Spleen (tissue), 7 donors: ENCODE results near the gene SLC25A18.

ENCODE experiments used
- POLR2AphosphoS5 ChIP-seq, 3 donors: sonication (generic); formaldehyde crosslinking; IDR thresholded peaks; one replicate each; pipeline ENCODE4 v1.5.1; 2017; ENCODE audit warnings: antibody characterized with exemption in 3 of 3
- TF ChIP-seq, protein P1 (sequence below), 11 experiments: fragments of 200-600 bp in 7 of 11; fragments of 450-650 bp in 4 of 11; sonication (generic) in 4 of 11; IDR thresholded peaks in 8 of 11; conservative IDR thresholded peaks in 3 of 11; 1 replicate in 7 of 11; 2 replicates in 4 of 11; pipeline versions ENCODE4 v1.4.0 to v1.8.0; 2016 to 2021; ENCODE audit warnings: antibody characterized with exemption in 11 of 11, inconsistent platforms in 4 of 11, mild to moderate bottlenecking in 1 of 11
- donor health status: DM: no; HTN: no; CAD: no; lungs with moderate emphysema.
- donor health status: DM: no; HTN: no; CAD: no.
- donor health status: DM: no; HTN: no; CAD: no.

DNA sequence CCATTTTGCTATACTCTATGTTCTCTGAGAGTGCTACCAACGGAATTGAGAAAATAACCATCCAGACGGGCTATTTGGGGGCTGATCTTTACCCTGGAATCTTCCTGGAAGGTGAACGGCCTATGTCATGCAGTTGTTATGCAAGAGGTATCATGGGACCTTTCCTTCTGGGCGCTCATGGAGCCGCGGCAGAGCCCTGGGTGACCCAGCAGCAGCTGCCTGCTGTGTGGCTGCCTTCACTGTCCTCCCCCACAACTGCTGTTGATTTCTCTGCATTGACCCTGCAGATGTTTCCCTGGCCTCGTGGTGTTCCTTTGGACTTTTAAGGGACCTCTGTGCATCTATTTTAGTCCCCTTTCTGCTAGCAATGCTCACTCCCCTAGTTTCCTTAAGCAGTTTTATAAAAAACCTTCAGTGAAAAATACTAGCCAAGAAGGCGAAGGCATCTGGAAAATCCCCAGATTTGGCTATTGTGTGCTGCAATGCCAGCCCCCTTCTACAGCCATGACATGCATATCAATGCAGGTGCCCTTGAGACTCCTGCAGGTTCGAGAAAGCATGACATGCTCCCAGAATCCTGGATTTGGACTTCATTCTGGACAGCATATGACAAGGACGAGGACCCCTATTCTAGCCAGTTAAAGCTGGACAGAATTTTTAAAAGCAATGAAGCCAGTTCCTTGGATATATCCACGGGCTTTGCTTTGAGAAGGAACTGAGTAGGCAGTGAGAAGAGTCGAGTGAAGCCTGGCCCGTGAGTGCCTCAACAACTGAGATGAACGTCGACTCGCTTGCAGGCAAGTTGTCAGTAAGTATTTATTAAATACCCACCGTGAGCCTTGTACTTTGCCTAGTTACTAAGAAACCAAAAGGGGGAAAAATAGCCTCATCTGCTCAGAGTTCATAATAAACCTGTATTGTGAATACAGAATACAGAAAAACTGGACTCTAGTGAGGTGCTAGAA is at the start of gene SLC25A18:
- TF ChIP-seq, protein P1, sequence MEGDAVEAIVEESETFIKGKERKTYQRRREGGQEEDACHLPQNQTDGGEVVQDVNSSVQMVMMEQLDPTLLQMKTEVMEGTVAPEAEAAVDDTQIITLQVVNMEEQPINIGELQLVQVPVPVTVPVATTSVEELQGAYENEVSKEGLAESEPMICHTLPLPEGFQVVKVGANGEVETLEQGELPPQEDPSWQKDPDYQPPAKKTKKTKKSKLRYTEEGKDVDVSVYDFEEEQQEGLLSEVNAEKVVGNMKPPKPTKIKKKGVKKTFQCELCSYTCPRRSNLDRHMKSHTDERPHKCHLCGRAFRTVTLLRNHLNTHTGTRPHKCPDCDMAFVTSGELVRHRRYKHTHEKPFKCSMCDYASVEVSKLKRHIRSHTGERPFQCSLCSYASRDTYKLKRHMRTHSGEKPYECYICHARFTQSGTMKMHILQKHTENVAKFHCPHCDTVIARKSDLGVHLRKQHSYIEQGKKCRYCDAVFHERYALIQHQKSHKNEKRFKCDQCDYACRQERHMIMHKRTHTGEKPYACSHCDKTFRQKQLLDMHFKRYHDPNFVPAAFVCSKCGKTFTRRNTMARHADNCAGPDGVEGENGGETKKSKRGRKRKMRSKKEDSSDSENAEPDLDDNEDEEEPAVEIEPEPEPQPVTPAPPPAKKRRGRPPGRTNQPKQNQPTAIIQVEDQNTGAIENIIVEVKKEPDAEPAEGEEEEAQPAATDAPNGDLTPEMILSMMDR (IDR thresholded peaks at IDR 0.05 in 8 of 11, conservative IDR thresholded peaks at IDR 0.05 in 3 of 11), result no peak
- peak; percentile 60 to 83 (median 78) for TF ChIP-seq POLR2AphosphoS5 (IDR thresholded peaks at IDR 0.05)
